H1 (cell line): Measurements from ENCODE around the gene IGF2R.

ENCODE experiments used
- ATF2 ChIP-seq: IDR thresholded peaks from 2 replicates; pipeline ENCODE4 v1.6.1; 2012; ENCODE audit warnings: low read length, inconsistent platforms
- BRCA1 ChIP-seq: IDR thresholded peaks from 2 replicates; pipeline ENCODE4 v1.6.1; 2012; ENCODE audit warnings: low read depth, low read length, improper control_type of control experiment
- CREB1 ChIP-seq: IDR thresholded peaks from 2 replicates; pipeline ENCODE4 v1.6.1; 2012; ENCODE audit warnings: inconsistent platforms
- CTCF ChIP-seq, 3 experiments: IDR thresholded peaks; 1 replicate in 2 of 3; 2 replicates in 1 of 3; pipeline versions ENCODE4 v1.5.1 to v1.6.1; 2011; ENCODE audit warnings: low read length in 3 of 3, mild to moderate bottlenecking in 3 of 3, inconsistent platforms in 2 of 3, low read depth in 1 of 3, moderate library complexity in 1 of 3; ENCODE audit not compliant: insufficient read depth in 1 of 3; ENCODE audit errors: control extremely low read depth in 1 of 3
- JUND ChIP-seq: IDR thresholded peaks from 2 replicates; pipeline ENCODE4 v1.6.1; 2011; ENCODE audit warnings: mild to moderate bottlenecking, improper control_type of control experiment, low read length
- KDM1A ChIP-seq: fragments of 200-600, 300-600 bp; sonication (generic); IDR thresholded peaks from 2 replicates; pipeline ENCODE4 v1.7.1; 2016; ENCODE audit warnings: mild to moderate bottlenecking, low read length, borderline replicate concordance
- NANOG ChIP-seq: IDR thresholded peaks from 2 replicates; pipeline ENCODE4 v1.6.1; 2011; ENCODE audit warnings: low read length, low read depth, mild to moderate bottlenecking, inconsistent platforms; ENCODE audit not compliant: insufficient read depth, poor library complexity, severe bottlenecking
- POLR2A ChIP-seq, 2 experiments: IDR thresholded peaks; 1 replicate in 1 of 2; 2 replicates in 1 of 2; pipeline ENCODE4 v1.6.1; 2011; ENCODE audit warnings: low read depth in 2 of 2, low read length in 2 of 2, mild to moderate bottlenecking in 2 of 2; ENCODE audit errors: control extremely low read depth in 1 of 2
- POLR2AphosphoS5 ChIP-seq: IDR thresholded peaks from 2 replicates; pipeline ENCODE4 v1.6.1; 2011; ENCODE audit warnings: low read depth, low read length
- RBBP5 ChIP-seq: IDR thresholded peaks from 2 replicates; pipeline ENCODE4 v1.7.1; 2012; ENCODE audit warnings: low read depth, mild to moderate bottlenecking, inconsistent platforms, low read length, moderate library complexity, borderline replicate concordance
- RNF2 ChIP-seq: fragments of 200-900, 300-1000 bp; sonication (generic); IDR thresholded peaks from 2 replicates; pipeline ENCODE4 v1.7.1; 2016; ENCODE audit warnings: borderline replicate concordance, low read depth, mild to moderate bottlenecking, antibody characterized with exemption, low read length; ENCODE audit not compliant: poor library complexity, severe bottlenecking; ENCODE audit errors: missing control alignments
- TAF1 ChIP-seq: IDR thresholded peaks from 2 replicates; pipeline ENCODE4 v1.6.1; 2011; ENCODE audit warnings: mild to moderate bottlenecking, low read depth, low read length
- TF ChIP-seq, protein P1 (sequence below): IDR thresholded peaks from 2 replicates; pipeline ENCODE4 v1.6.1; 2012; ENCODE audit warnings: inconsistent platforms

DNA sequence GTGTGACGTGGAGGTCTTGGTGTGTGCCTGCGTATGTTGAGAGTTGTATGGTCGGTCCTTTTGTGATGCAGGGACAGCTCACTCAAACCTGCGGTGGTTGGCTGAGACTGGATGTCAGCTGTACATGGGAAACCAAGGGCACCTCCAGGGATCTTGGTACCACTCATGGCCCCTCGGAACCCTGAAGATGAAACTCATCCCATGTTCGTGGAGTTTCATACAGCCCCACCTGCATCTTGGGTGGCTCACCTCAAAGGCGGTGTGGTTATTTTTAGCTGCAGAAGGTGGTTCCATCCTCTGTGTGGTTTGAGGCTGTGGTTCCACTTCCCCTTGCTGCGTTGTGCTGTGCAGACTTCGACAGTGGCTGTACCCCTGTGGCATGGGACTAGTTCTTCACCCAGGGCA lies 100.2 kb downstream of the IGF2R start:
- TF ChIP-seq RBBP5 (no peak), POLR2A (IDR thresholded peaks at IDR 0.05; ENCODE audit: control extremely low read depth in 1 of 2, low read depth in 2 of 2, low read length in 2 of 2) (no peak), KDM1A (no peak), POLR2AphosphoS5 (no peak), CTCF (IDR thresholded peaks at IDR 0.05; ENCODE audit: control extremely low read depth in 1 of 3, insufficient read depth in 1 of 3, low read depth in 1 of 3, low read length in 3 of 3) (no peak), BRCA1 (no peak), CREB1 (no peak), JUND (no peak), NANOG (no peak), RNF2 (no peak), ATF2 (no peak), TAF1 (no peak)
- TF ChIP-seq, protein P1, sequence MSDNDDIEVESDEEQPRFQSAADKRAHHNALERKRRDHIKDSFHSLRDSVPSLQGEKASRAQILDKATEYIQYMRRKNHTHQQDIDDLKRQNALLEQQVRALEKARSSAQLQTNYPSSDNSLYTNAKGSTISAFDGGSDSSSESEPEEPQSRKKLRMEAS = no peak
